ENCODE results near the gene INO80. TPM values are rescaled to one million over a fixed set of nuclear protein-coding genes. Genes with fewer than 3 reads are reported as not detected.

Gene INO80
- total and polyA plus RNA-seq, 2 donors (not counting 3 experiments of a cell fraction or from before 2014, with no cell fraction given): 5.7 to 29.1 TPM

DNA sequence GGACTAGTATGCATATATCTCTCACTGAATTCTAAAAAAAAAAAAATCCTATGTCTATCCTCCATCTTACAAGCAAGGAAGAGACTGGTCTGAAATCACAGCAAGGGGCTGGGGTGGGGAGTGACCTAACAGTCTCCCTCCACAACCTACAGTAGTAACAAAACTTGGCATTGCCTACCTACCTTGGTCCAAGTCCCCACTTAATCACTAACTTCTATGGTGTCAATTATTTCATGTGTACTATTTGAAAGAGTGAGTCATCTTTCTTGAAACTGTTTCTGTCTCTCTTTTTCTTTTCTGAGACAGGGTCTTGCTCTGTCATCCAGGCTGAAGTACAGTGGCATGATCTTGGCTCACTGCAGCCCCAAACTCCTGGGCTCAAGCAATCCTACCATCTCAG is 126.0 kb downstream of the INO80 start:
- Histone ChIP-seq H2AFZ (ENCODE audit: low read depth, low read length) (no peak overlapping the region), H4K20me1 (replicated peaks; ENCODE audit: control insufficient read depth, extremely low read depth, insufficient read depth, low read length) (no peaks in the 10 kb centered on the region), H3K9ac (replicated peaks; ENCODE audit: extremely low read depth, insufficient read depth, low read length) (no peak overlapping the region), H3K9me1 (replicated peaks; ENCODE audit: control insufficient read depth, extremely low read depth, insufficient read depth, low read length) (no peaks in the 10 kb centered on the region), H3K79me2 (ENCODE audit: control insufficient read depth, insufficient read depth, low read length) (no peaks in the 10 kb centered on the region), H3K27ac (ENCODE audit: insufficient read depth, low read depth, low read length) (no peak overlapping the region), H3K4me3 (replicated peaks in 1 of 3; ENCODE audit: insufficient read depth in 1 of 3, low read depth in 1 of 3, low read length in 3 of 3) (no peak overlapping the region), H3K9me3 (replicated peaks; ENCODE audit: control insufficient read depth, insufficient read depth, low read length) (no peaks in the 10 kb centered on the region), H3K36me3 (ENCODE audit: control insufficient read depth in 2 of 2, extremely low read depth in 1 of 2, insufficient read depth in 2 of 2, low read length in 2 of 2) (peaks cover 4 to 12% of the 10 kb centered on the region in 2 experiments), H3K4me1 (ENCODE audit: control insufficient read depth, extremely low read depth, insufficient read depth, low read length) (no peaks in the 10 kb centered on the region), H3K27me3 (ENCODE audit: control insufficient read depth in 2 of 2, insufficient read depth in 2 of 2, low read length in 2 of 2) (no peaks in the 10 kb centered on the region), H3K4me2 (ENCODE audit: insufficient read depth, low read length) (no peak overlapping the region)
- POLR2A ChIA-PET: no interaction called here
- dilution Hi-C loops (cut with MboI; ENCODE audit: extremely low pct_ligation_motif_present, low sequenced_read_pairs): no loop called here
- DNase-seq (ENCODE audit: low read depth, low spot score): no peak
- intact Hi-C loops (cut with micrococcal nuclease): no loop called here
- no TSS peak for BruUV-seq (replicated peaks)
- TF ChIP-seq FOS (IDR thresholded peaks at IDR 0.05; ENCODE audit: borderline replicate concordance, insufficient read depth, low read length) (no peak), EZH2 (IDR thresholded peaks at IDR 0.05; ENCODE audit: borderline replicate concordance, low read depth, low read length, severe bottlenecking) (no peak), GATA2 (IDR thresholded peaks at IDR 0.05; ENCODE audit: insufficient read depth, insufficient read length, low read depth, low read length) (no peak)
- no peak for FAIRE-seq
- CTCF ChIA-PET: interaction anchor here (2.8 kb wide), 1 partner anchor 48 kb away, joined by 11 read pairs; no protein-coding TSS in a partner anchor

DNA sequence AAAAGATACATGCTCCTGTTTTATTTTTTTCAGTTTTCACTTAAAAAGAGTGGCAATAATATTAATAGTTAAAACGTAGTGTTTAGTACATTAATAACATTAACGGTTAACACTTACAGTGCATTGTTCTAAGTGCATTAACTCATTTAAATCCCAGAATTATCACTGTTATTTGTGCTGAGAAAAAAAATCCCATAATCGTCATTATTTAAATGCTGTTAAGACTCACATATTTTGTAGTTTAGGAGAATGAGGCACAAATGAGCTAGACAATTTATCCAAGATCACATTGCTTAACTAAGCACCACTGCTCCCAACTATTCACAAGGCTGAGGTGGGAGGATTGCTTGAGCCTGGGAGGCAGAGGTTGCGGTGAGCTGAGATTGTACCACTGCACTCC is 127.9 kb downstream of the INO80 start:
- TF ChIP-seq, protein P1, sequence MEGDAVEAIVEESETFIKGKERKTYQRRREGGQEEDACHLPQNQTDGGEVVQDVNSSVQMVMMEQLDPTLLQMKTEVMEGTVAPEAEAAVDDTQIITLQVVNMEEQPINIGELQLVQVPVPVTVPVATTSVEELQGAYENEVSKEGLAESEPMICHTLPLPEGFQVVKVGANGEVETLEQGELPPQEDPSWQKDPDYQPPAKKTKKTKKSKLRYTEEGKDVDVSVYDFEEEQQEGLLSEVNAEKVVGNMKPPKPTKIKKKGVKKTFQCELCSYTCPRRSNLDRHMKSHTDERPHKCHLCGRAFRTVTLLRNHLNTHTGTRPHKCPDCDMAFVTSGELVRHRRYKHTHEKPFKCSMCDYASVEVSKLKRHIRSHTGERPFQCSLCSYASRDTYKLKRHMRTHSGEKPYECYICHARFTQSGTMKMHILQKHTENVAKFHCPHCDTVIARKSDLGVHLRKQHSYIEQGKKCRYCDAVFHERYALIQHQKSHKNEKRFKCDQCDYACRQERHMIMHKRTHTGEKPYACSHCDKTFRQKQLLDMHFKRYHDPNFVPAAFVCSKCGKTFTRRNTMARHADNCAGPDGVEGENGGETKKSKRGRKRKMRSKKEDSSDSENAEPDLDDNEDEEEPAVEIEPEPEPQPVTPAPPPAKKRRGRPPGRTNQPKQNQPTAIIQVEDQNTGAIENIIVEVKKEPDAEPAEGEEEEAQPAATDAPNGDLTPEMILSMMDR (IDR thresholded peaks at IDR 0.05; ENCODE audit: extremely low read depth in 1 of 2, insufficient read depth in 1 of 2, low read depth in 1 of 2, low read length in 2 of 2): no peak
- TF ChIP-seq POLR2A (IDR thresholded peaks at IDR 0.05; ENCODE audit: low read depth, low read length) (no peak), GATA2 (IDR thresholded peaks at IDR 0.05; ENCODE audit: insufficient read depth, insufficient read length, low read depth, low read length) (no peak), MYC (IDR thresholded peaks at IDR 0.05; ENCODE audit: low read depth, low read length) (no peak), JUN (IDR thresholded peaks at IDR 0.05; ENCODE audit: borderline replicate concordance, insufficient read depth, insufficient read length, low read depth) (no peak), EZH2 (IDR thresholded peaks at IDR 0.05; ENCODE audit: borderline replicate concordance, low read depth, low read length, severe bottlenecking) (no peak), POLR2AphosphoS5 (IDR thresholded peaks at IDR 0.05; ENCODE audit: insufficient read depth, low read depth, low read length) (no peak), FOS (IDR thresholded peaks at IDR 0.05; ENCODE audit: borderline replicate concordance, insufficient read depth, low read length) (no peak)
- TF ChIP-seq, protein P2, sequence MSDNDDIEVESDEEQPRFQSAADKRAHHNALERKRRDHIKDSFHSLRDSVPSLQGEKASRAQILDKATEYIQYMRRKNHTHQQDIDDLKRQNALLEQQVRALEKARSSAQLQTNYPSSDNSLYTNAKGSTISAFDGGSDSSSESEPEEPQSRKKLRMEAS (IDR thresholded peaks at IDR 0.05; ENCODE audit: insufficient read depth, insufficient read length): no peak
- Histone ChIP-seq H3K9me3 (replicated peaks; ENCODE audit: control insufficient read depth, insufficient read depth, low read length) (no peaks in the 10 kb centered on the region), H3K27me3 (ENCODE audit: control insufficient read depth in 2 of 2, insufficient read depth in 2 of 2, low read length in 2 of 2) (no peaks in the 10 kb centered on the region), H3K4me2 (ENCODE audit: insufficient read depth, low read length) (no peak overlapping the region), H3K79me2 (ENCODE audit: control insufficient read depth, insufficient read depth, low read length) (no peaks in the 10 kb centered on the region), H3K9ac (replicated peaks; ENCODE audit: extremely low read depth, insufficient read depth, low read length) (no peak overlapping the region), H3K27ac (ENCODE audit: insufficient read depth, low read depth, low read length) (no peak overlapping the region), H3K4me3 (replicated peaks in 1 of 3; ENCODE audit: insufficient read depth in 1 of 3, low read depth in 1 of 3, low read length in 3 of 3) (no peak overlapping the region), H2AFZ (ENCODE audit: low read depth, low read length) (no peak overlapping the region), H3K36me3 (ENCODE audit: control insufficient read depth in 2 of 2, extremely low read depth in 1 of 2, insufficient read depth in 2 of 2, low read length in 2 of 2) (peaks cover 10 to 20% of the 10 kb centered on the region in 2 experiments), H3K4me1 (ENCODE audit: control insufficient read depth, extremely low read depth, insufficient read depth, low read length) (peaks cover 13% of the 10 kb centered on the region), H4K20me1 (replicated peaks; ENCODE audit: control insufficient read depth, extremely low read depth, insufficient read depth, low read length) (no peaks in the 10 kb centered on the region), H3K9me1 (replicated peaks; ENCODE audit: control insufficient read depth, extremely low read depth, insufficient read depth, low read length) (no peaks in the 10 kb centered on the region)
- intact Hi-C loops (cut with micrococcal nuclease) (no loop called here), dilution Hi-C loops (cut with MboI; ENCODE audit: extremely low pct_ligation_motif_present, low sequenced_read_pairs) (no loop called here)
- no peak for DNase-seq (ENCODE audit: low read depth, low spot score)
- no TSS peak for BruUV-seq (replicated peaks)
- FAIRE-seq: no peak
- ChIA-PET CTCF (interaction anchor here (1.0 kb wide), 1 partner anchor 35 kb away, joined by 3 read pairs; the partner anchor contains the start of gene CHAC1), POLR2A (no interaction called here)

Measured in endothelial cell of umbilical vein (primary cell).